RWPE2 (cell line): ENCODE results near the gene UQCC2.

ENCODE experiments used
- ATAC-seq: fragments of 200-7000 bp; cut with Tn5 transposase; 3 replicates; pipeline ENCODE4 v1.9.1; 2021; ENCODE audit warnings: low read depth
- DNase-seq: peaks from one replicate; pipeline ENCODE4 v3.0.0-alpha.2; 2020; ENCODE audit warnings: low spot score
- H3K27ac ChIP-seq: fragments of 450-650 bp; 2 replicates; pipeline ENCODE4 v1.5.1; 2017; ENCODE audit warnings: mild to moderate bottlenecking; ENCODE audit not compliant: poor library complexity, severe bottlenecking
- H3K27me3 ChIP-seq: fragments of 250-450 bp; sonication (Bioruptor Pico); 2 replicates; pipeline ENCODE4 v1.5.1; 2021; ENCODE audit warnings: mild to moderate bottlenecking, moderate library complexity; ENCODE audit not compliant: insufficient read depth, poor library complexity, severe bottlenecking
- H3K36me3 ChIP-seq: fragments of 250-450 bp; sonication (Bioruptor Pico); 2 replicates; pipeline ENCODE4 v1.5.1; 2020; ENCODE audit warnings: low read depth, mild to moderate bottlenecking, moderate library complexity
- H3K4me1 ChIP-seq: fragments of 250-450 bp; sonication (Bioruptor Pico); 2 replicates; pipeline ENCODE4 v1.5.1; 2021; ENCODE audit warnings: mild to moderate bottlenecking, moderate library complexity; ENCODE audit not compliant: insufficient read depth, poor library complexity, severe bottlenecking
- H3K4me3 ChIP-seq: fragments of 250-450 bp; sonication (Bioruptor Pico); 2 replicates; pipeline ENCODE4 v1.5.1; 2021; ENCODE audit warnings: mild to moderate bottlenecking, moderate library complexity; ENCODE audit not compliant: severe bottlenecking
- H3K9me3 ChIP-seq: fragments of 250-450 bp; sonication (Bioruptor Pico); 2 replicates; pipeline ENCODE4 v1.5.1; 2021; ENCODE audit warnings: mild to moderate bottlenecking, moderate library complexity; ENCODE audit not compliant: severe bottlenecking
- CTCF ChIP-seq: fragments of 450-650 bp; IDR thresholded peaks from one replicate; pipeline ENCODE4 v1.5.1; 2017; ENCODE audit warnings: mild to moderate bottlenecking, moderate library complexity; ENCODE audit not compliant: poor library complexity, severe bottlenecking

The UQCC2 gene

DNA sequence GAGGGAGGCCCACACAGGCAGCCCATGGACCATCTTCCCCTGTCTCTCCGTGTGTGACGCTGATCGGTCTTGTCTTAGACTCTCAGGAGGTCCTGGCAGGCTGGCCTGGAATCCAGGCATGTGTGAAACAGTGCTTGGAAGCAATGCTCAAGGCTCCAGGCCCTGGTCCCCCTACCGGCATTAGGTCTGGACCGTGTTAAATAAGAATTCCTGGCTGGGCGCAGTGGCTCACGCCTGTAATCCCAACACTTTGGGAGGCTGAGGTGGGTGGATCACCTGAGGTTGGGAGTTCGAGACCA is 22.2 kb upstream of the UQCC2 start:
- no peak for TF ChIP-seq CTCF
- Histone ChIP-seq H3K9me3 (no peaks in the 10 kb centered on the region), H3K4me1 (no peaks in the 10 kb centered on the region), H3K4me3 (no peak overlapping the region), H3K27me3 (no peaks in the 10 kb centered on the region), H3K36me3 (no peaks in the 10 kb centered on the region), H3K27ac (no peak overlapping the region)
- ATAC-seq (no peak), DNase-seq (no peak)

GRCh38 chr6:33732817-33733708 is 21.6 kb upstream of the UQCC2 start:
- no peak for DNase-seq
- H3K27me3 ChIP-seq, result no peaks in the 10 kb centered on the region
- TF ChIP-seq CTCF, result no peak
- no peak overlapping the region for H3K4me3 ChIP-seq
- no peak overlapping the region for H3K27ac ChIP-seq
- H3K9me3 ChIP-seq, result no peaks in the 10 kb centered on the region
- no peak; the same call in 2 of the 3 replicates for ATAC-seq
- H3K4me1 ChIP-seq, result no peaks in the 10 kb centered on the region
- no peaks in the 10 kb centered on the region for H3K36me3 ChIP-seq

- no peak for TF ChIP-seq CTCF
- no peaks in the 10 kb centered on the region for H3K36me3 ChIP-seq
- no peaks in the 10 kb centered on the region for H3K9me3 ChIP-seq
- DNase-seq (no peak), ATAC-seq (no peak)
- H3K4me1 ChIP-seq, result no peaks in the 10 kb centered on the region
- H3K4me3 ChIP-seq, result no peak overlapping the region
- H3K27ac ChIP-seq, result no peak overlapping the region
- no peaks in the 10 kb centered on the region for H3K27me3 ChIP-seq
Measured at GRCh38 chr6:33732385-33732784, 20.9 kb upstream of the UQCC2 start.

DNA sequence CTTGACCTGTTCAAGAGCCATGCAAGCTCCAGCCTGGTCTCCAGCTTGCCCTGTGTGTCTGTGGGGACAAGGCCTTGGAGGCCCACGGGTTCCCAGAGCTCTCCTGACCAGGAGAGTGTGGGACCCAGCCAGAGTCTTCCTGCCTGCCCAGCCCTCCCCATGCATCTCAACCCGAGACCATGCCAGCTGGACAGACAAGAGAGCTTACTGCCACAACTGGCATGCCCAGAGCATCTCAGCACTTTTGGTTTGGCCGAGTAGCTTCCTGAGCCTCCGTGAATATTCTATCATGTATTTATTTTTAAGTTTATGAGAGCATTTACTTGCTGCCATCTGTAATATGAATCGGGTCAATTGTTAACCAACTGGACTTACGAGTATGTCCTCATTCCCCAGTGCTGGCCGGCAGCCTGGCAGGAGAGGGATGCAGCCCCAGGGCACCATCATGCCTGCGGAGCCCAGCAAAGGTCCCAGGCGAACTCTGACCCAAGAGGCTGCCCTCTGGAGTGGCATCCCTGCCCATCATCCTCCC is 20.3 kb upstream of the UQCC2 start:
- Histone ChIP-seq H3K4me3 (no peak overlapping the region), H3K4me1 (no peaks in the 10 kb centered on the region), H3K9me3 (no peaks in the 10 kb centered on the region), H3K36me3 (no peaks in the 10 kb centered on the region), H3K27ac (no peak overlapping the region), H3K27me3 (no peaks in the 10 kb centered on the region)
- ATAC-seq, result no peak
- no peak for DNase-seq
- TF ChIP-seq CTCF, result no peak

- H3K27me3 ChIP-seq, result no peaks in the 10 kb centered on the region
- no peaks in the 10 kb centered on the region for H3K4me1 ChIP-seq
- DNase-seq (no peak), ATAC-seq (no peak)
- H3K36me3 ChIP-seq, result no peaks in the 10 kb centered on the region
- no peak overlapping the region for H3K27ac ChIP-seq
- H3K9me3 ChIP-seq, result no peaks in the 10 kb centered on the region
- TF ChIP-seq CTCF, result no peak
- no peak overlapping the region for H3K4me3 ChIP-seq
Measured at GRCh38 chr6:33731035-33731434, 19.5 kb upstream of the UQCC2 start.
